IgD-negative memory B cell (primary cell): ENCODE measurements around the gene AK8. TPM values are rescaled to one million over a fixed set of nuclear protein-coding genes. Genes with fewer than 3 reads are reported as not detected.
A peak's percentile ranks its signal among the peaks of the same experiment; 100 is the strongest.

Experiments used
- H3K27ac Mint-ChIP-seq, 3 donors: one replicate each; pipeline ENCODE4 v1.8.0; 2020 to 2022; ENCODE audit warnings: mild to moderate bottlenecking in 3 of 3, mixed read lengths in 3 of 3, moderate library complexity in 1 of 3
- H3K27me3 Mint-ChIP-seq: one replicate; pipeline ENCODE4 v1.8.0; 2021; ENCODE audit warnings: mixed read lengths
- H3K36me3 Mint-ChIP-seq: one replicate; pipeline ENCODE4 v1.8.0; 2020; ENCODE audit warnings: mild to moderate bottlenecking, mixed read lengths
- H3K4me1 Mint-ChIP-seq, 3 donors: one replicate each; pipeline ENCODE4 v1.8.0; 2020 to 2022; ENCODE audit warnings: mixed read lengths in 3 of 3, mild to moderate bottlenecking in 1 of 3
- H3K4me3 Mint-ChIP-seq, 4 donors: one replicate each; pipeline ENCODE4 v1.8.0; 2020 to 2022; ENCODE audit warnings: mild to moderate bottlenecking in 4 of 4, mixed read lengths in 4 of 4, moderate library complexity in 3 of 4
- H3K9me3 Mint-ChIP-seq, 3 donors: one replicate each; pipeline ENCODE4 v1.8.0; 2020 to 2021; ENCODE audit warnings: mixed read lengths in 3 of 3, mild to moderate bottlenecking in 1 of 3
- polyA plus RNA-seq: library from polyadenylated mRNA; unstranded; fragments of 300-500 nt; fragmentation: Illumina TruSeq; gene quantifications from one replicate; pipeline ENCODE4 v1.2.3, GENCODE V29; 2021

The AK8 gene, protein sequence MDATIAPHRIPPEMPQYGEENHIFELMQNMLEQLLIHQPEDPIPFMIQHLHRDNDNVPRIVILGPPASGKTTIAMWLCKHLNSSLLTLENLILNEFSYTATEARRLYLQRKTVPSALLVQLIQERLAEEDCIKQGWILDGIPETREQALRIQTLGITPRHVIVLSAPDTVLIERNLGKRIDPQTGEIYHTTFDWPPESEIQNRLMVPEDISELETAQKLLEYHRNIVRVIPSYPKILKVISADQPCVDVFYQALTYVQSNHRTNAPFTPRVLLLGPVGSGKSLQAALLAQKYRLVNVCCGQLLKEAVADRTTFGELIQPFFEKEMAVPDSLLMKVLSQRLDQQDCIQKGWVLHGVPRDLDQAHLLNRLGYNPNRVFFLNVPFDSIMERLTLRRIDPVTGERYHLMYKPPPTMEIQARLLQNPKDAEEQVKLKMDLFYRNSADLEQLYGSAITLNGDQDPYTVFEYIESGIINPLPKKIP
- 11.8 TPM for polyA plus RNA-seq

DNA sequence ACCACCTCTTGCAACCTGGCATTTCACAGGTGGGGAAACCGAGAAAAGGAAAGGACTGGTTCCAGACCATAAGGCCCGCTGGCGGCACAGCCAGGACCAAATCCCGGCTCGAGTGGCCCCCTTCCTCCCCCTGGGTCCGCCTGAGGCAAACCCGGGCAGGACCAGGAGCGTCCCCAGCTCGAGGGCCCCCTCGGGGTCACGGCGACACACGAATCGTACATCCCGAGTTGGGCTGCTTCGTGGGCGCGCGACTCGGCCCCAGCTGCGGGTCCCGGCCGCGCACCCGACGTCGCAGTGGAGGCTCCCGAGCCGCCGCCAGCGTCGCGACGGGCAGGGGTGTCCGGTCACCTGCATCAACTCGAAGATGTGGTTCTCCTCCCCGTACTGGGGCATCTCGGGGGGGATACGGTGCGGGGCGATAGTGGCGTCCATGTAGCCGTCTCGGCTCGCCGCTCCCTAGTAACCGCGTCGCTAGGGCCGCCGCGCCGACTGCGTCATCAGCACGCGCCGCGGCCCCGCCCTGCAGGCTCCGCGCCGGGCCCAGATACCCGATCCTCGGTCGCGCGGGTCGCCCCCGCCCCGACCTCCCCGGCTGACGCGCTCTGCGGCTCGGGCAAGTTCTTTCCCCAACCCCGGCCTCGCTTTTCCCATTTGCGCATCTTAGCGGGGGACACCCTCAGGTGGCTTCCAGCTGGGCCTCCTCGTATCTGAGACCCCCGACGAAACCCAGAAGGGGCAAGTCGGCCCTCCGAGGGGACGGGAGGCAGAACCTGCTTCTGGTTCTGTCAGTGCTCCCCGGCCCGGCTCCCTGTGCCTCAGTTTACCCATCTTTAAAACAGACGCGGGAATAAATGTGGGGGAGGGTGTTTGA lies at the start of gene AK8:
TSS of gene AK8 (minus strand) at position 461 of the 871 bp plus-strand sequence. CDS start at position 432, 29 bp downstream.
- H3K27me3 Mint-ChIP-seq, result peaks cover 2% of the 10 kb centered on the region

GRCh38 chr9:132927704-132928103 lies 49.6 kb upstream of the AK8 start:
- Mint-ChIP-seq H3K27me3 (no peaks in the 10 kb centered on the region), H3K27ac (no peak overlapping the region), H3K36me3 (peaks cover 12% of the 10 kb centered on the region), H3K4me3 (no peak overlapping the region), H3K9me3 (no peaks in the 10 kb centered on the region), H3K4me1 (peaks cover 0 to 6% (median 2%) of the 10 kb centered on the region in 3 donors)

More for the DNA sequence above, at the start of gene AK8:
- Mint-ChIP-seq H3K27ac (peak within 1 kb of the TSS; percentile 88 to 98 (median 88)), H3K4me1 (peaks cover 9 to 14% (median 14%) of the 10 kb centered on the region in 3 donors), H3K4me3 (peak within 1 kb of the TSS; percentile 81 to 97 (median 91)), H3K36me3 (no peaks in the 10 kb centered on the region), H3K9me3 (no peaks in the 10 kb centered on the region)

DNA sequence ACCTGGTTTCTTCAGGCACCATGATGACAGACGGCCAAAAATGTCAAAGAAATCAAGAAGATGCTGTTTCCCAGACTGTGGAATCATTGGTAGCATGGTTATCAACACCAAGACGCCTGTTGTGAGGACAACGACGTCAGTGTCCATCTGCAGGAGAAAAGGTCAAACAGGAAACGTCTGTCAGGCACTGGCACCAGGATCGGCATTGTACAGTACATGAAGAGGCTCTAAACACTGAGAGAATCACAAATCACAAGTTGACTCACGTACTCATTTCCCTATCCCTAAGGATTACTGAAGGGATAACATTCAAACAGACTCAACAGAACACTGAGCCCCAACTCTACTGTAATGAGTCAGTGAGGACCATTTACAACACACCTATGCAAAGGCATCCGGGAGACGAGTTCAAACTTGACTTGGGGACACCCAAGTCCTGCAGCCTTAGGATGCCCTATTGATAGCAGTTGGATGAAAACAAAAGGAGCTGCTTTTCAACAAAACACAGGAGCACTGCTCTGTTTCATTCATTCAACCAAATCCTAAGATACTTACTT lies 45.3 kb upstream of the AK8 start:
- peaks cover 12% of the 10 kb centered on the region for H3K36me3 Mint-ChIP-seq

DNA sequence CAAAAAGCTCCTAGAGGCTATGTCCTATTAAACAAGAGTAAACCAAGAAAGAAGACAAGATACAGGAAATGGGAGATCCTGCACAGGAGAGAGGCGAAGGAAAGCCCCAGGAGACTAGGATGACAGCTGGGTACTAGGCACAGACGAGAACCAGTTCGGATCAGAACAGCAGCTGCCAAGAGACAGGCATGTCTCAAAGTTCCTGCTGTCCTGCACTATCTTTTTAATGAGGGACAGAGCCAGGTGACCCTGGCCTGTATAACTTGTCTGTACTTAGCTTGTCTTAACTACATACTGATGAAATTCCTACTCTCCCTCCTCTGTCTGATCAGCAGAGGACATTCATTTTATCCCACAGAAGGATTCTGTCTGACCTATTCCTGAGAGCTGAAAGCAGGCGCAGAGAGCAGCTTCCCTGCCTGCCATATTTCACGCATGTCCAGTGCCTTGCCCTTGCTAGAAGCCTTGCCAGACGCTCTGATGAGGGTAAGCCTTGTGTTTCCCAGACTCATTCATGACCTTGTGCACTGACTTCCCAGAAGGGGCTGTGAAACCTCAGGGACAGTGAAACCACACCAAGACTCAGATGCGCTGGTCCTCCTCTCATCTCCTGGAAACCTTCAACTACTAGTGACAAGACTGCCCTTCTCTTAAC lies 41.7 kb upstream of the AK8 start:
- H3K36me3 Mint-ChIP-seq, result peaks cover 14% of the 10 kb centered on the region
- peaks cover 0 to 1% (median 0%) of the 10 kb centered on the region in 3 donors for H3K4me1 Mint-ChIP-seq
- H3K27me3 Mint-ChIP-seq, result no peaks in the 10 kb centered on the region
- no peak overlapping the region for H3K27ac Mint-ChIP-seq
- peaks cover 0 to 1% (median 0%) of the 10 kb centered on the region in 3 donors for H3K9me3 Mint-ChIP-seq
- no peak overlapping the region for H3K4me3 Mint-ChIP-seq

More for the DNA sequence above, 45.3 kb upstream of the AK8 start:
- Mint-ChIP-seq H3K27ac (no peak overlapping the region), H3K27me3 (no peaks in the 10 kb centered on the region), H3K4me3 (no peak overlapping the region), H3K4me1 (peaks cover 0 to 1% (median 0%) of the 10 kb centered on the region in 3 donors), H3K9me3 (no peaks in the 10 kb centered on the region)

- Mint-ChIP-seq H3K27ac (peak overlapping the region in 1 of 3 donors; percentile 87), H3K9me3 (peaks cover 0 to 1% (median 0%) of the 10 kb centered on the region in 3 donors), H3K36me3 (peaks cover 16% of the 10 kb centered on the region), H3K27me3 (no peaks in the 10 kb centered on the region), H3K4me3 (no peak overlapping the region), H3K4me1 (no peaks in the 10 kb centered on the region)
These were observed 36.8 kb upstream of the AK8 start for GRCh38 chr9:132914924-132915323.

- Mint-ChIP-seq H3K36me3 (peaks cover 16% of the 10 kb centered on the region), H3K4me1 (no peaks in the 10 kb centered on the region), H3K27ac (no peak overlapping the region), H3K27me3 (no peaks in the 10 kb centered on the region), H3K9me3 (no peaks in the 10 kb centered on the region), H3K4me3 (peak overlapping the region in 1 of 4 donors; percentile 12)
These were observed 34.0 kb upstream of the AK8 start for GRCh38 chr9:132912131-132912530.

GRCh38 chr9:132910376-132910775 lies 32.3 kb upstream of the AK8 start:
- no peak overlapping the region for H3K27ac Mint-ChIP-seq
- no peaks in the 10 kb centered on the region for H3K9me3 Mint-ChIP-seq
- H3K36me3 Mint-ChIP-seq, result peaks cover 11% of the 10 kb centered on the region
- H3K4me1 Mint-ChIP-seq, result no peaks in the 10 kb centered on the region
- H3K4me3 Mint-ChIP-seq, result no peak overlapping the region
- no peaks in the 10 kb centered on the region for H3K27me3 Mint-ChIP-seq

DNA sequence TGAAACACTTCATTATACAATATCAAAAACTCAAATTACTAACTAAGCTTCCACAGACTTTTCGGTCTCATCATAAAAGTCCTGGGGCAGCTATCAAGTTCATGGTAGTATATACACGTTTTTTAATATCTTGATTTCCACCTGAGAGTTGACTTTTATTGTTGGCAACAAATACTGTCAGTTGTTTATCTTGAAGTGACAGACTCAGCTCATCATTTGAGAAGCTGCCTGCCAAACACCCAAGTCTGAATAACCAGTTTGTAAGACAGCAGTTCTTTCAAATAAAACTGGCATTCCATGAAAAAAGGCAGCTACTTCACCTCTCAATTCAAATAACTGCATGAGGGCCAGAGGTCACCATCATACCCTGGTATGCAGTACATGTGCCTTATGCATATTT lies 31.2 kb upstream of the AK8 start:
- Mint-ChIP-seq H3K27me3 (no peaks in the 10 kb centered on the region), H3K4me3 (no peak overlapping the region), H3K9me3 (no peaks in the 10 kb centered on the region), H3K4me1 (no peaks in the 10 kb centered on the region), H3K27ac (no peak overlapping the region), H3K36me3 (peaks cover 8% of the 10 kb centered on the region)

- H3K4me3 Mint-ChIP-seq, result no peak overlapping the region
- H3K9me3 Mint-ChIP-seq, result no peaks in the 10 kb centered on the region
- H3K4me1 Mint-ChIP-seq, result no peaks in the 10 kb centered on the region
- peaks cover 8% of the 10 kb centered on the region for H3K36me3 Mint-ChIP-seq
- H3K27ac Mint-ChIP-seq, result no peak overlapping the region
- H3K27me3 Mint-ChIP-seq, result no peaks in the 10 kb centered on the region
These were observed 30.6 kb upstream of the AK8 start for GRCh38 chr9:132908635-132909034.

GRCh38 chr9:132905726-132906125 lies 27.6 kb upstream of the AK8 start:
- Mint-ChIP-seq H3K4me3 (no peak overlapping the region), H3K27me3 (no peaks in the 10 kb centered on the region), H3K27ac (no peak overlapping the region), H3K9me3 (no peaks in the 10 kb centered on the region), H3K4me1 (peaks cover 0 to 4% (median 3%) of the 10 kb centered on the region in 3 donors), H3K36me3 (peaks cover 6% of the 10 kb centered on the region)

DNA sequence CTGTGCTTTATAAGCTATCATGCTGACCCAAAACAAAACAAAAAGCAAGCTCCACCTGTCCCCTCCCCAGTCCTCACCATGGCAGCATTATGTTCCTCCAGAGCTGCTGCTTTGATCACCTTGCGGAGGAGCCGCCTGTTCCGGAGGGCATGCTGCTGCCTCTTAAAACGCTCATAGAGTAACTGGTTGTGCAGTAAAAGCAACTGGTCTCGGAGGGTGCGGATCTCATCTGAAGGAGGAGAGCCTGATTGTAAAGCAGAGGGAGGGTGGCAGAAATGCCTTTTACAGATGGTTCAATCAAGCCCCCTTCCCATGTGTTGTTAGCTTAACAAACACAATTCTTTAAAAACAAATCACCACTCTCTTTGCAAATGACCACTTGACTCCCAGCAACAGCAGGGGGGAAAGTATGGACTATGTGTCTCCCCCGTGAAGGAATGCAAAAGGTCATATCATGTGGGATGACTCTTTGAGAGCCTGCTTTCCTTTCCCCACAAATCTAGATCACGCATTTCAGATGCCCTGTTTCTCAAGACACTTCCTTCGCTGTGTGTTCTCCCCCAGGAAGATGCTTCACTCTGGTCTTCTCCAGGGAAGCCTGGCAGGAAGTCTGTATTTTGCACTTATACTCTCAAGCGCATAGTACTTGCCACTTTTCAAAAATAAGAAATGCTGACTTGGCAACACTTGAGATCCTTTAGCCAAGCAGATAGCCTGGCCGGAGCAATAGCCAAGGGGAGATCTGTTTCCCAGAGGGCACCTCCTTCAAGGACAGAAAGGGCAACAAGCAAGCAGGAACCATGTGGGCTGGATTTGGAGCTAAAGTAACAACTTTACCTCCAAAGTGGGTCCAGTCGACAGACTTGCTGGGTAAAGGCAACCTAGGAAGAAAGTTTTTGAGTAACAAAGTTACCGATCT lies 25.7 kb upstream of the AK8 start:
- H3K9me3 Mint-ChIP-seq, result no peaks in the 10 kb centered on the region
- peaks cover 0 to 4% (median 3%) of the 10 kb centered on the region in 3 donors for H3K4me1 Mint-ChIP-seq
- H3K36me3 Mint-ChIP-seq, result peaks cover 7% of the 10 kb centered on the region
- H3K4me3 Mint-ChIP-seq, result no peak overlapping the region
- H3K27me3 Mint-ChIP-seq, result no peaks in the 10 kb centered on the region
- H3K27ac Mint-ChIP-seq, result no peak overlapping the region

GRCh38 chr9:132901858-132902831 lies 24.1 kb upstream of the AK8 start:
- H3K36me3 Mint-ChIP-seq, result peaks cover 7% of the 10 kb centered on the region
- H3K9me3 Mint-ChIP-seq, result no peaks in the 10 kb centered on the region
- H3K27me3 Mint-ChIP-seq, result no peaks in the 10 kb centered on the region
- H3K4me1 Mint-ChIP-seq, result peaks cover 0 to 4% (median 3%) of the 10 kb centered on the region in 3 donors
- no peak overlapping the region for H3K4me3 Mint-ChIP-seq
- peak overlapping the region in 1 of 3 donors; percentile 17 for H3K27ac Mint-ChIP-seq

GRCh38 chr9:132898051-132898450 lies 20.0 kb upstream of the AK8 start:
- no peaks in the 10 kb centered on the region for H3K27me3 Mint-ChIP-seq
- peaks cover 3 to 6% (median 6%) of the 10 kb centered on the region in 3 donors for H3K4me1 Mint-ChIP-seq
- no peak overlapping the region for H3K4me3 Mint-ChIP-seq
- peaks cover 7% of the 10 kb centered on the region for H3K36me3 Mint-ChIP-seq
- H3K27ac Mint-ChIP-seq, result no peak overlapping the region
- no peaks in the 10 kb centered on the region for H3K9me3 Mint-ChIP-seq
